ENCODE data around the gene GNAL. TPM values are rescaled to one million over a fixed set of nuclear protein-coding genes. Genes with fewer than 3 reads are reported as not detected.

The GNAL gene
- total RNA-seq, 1 experiment from 2014 or later: 28.4 TPM

DNA sequence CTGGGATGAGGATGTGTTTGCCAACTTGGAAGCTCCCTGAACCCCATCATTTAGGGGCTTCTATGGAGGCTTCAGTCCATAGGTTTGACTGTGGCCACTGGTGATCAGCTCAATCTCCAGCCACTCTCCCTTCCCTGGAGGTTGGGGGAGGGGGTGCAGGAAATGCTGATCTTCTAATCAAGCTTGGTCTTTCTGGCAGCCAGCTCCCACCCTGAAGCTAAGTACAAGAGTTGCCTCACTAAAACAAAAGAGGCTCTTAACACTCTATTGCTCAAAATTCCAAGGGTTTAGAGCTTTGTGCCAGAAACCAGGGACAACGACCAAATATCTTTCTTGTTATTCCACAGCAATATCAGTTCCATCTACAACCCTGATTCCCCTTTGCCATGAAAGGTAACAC lies 238.4 kb downstream of the GNAL start:
- H3K4me3 ChIP-seq (ENCODE audit: low read depth, low read length): no peak overlapping the region
- intact Hi-C loops (cut with micrococcal nuclease; ENCODE audit: unreplicated experiment): no loop called here
- H3K27me3 Mint-ChIP-seq (ENCODE audit: insufficient read depth, unreplicated experiment): no peaks in the 10 kb centered on the region
- H3K4me1 ChIP-seq: peaks cover 31% of the 10 kb centered on the region
- no peaks in the 10 kb centered on the region for H3K36me3 ChIP-seq (ENCODE audit: control insufficient read depth, insufficient read depth, low read length)
- DNase-seq: no peak
- peaks cover 30% of the 10 kb centered on the region for H3K4me1 Mint-ChIP-seq (ENCODE audit: low read depth, unreplicated experiment)
- no peaks in the 10 kb centered on the region for H3K9me3 Mint-ChIP-seq (ENCODE audit: unreplicated experiment)
- TF ChIP-seq, protein P1, sequence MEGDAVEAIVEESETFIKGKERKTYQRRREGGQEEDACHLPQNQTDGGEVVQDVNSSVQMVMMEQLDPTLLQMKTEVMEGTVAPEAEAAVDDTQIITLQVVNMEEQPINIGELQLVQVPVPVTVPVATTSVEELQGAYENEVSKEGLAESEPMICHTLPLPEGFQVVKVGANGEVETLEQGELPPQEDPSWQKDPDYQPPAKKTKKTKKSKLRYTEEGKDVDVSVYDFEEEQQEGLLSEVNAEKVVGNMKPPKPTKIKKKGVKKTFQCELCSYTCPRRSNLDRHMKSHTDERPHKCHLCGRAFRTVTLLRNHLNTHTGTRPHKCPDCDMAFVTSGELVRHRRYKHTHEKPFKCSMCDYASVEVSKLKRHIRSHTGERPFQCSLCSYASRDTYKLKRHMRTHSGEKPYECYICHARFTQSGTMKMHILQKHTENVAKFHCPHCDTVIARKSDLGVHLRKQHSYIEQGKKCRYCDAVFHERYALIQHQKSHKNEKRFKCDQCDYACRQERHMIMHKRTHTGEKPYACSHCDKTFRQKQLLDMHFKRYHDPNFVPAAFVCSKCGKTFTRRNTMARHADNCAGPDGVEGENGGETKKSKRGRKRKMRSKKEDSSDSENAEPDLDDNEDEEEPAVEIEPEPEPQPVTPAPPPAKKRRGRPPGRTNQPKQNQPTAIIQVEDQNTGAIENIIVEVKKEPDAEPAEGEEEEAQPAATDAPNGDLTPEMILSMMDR (IDR thresholded peaks at IDR 0.05; ENCODE audit: insufficient read depth in 1 of 2, low read depth in 1 of 2, low read length in 1 of 2, severe bottlenecking in 1 of 2, unreplicated experiment in 1 of 2): no peak
- BruUV-seq (replicated peaks): no TSS peak
- no peak overlapping the region for H3K27ac Mint-ChIP-seq (ENCODE audit: unreplicated experiment)
- H3K9me3 ChIP-seq: peaks cover 4% of the 10 kb centered on the region; the same call in 1 of the 2 replicates
- H3K36me3 Mint-ChIP-seq (ENCODE audit: insufficient read depth, unreplicated experiment): peaks cover 5% of the 10 kb centered on the region
- no peak overlapping the region for H3K4me3 Mint-ChIP-seq (ENCODE audit: unreplicated experiment)
- CTCF ChIA-PET: no interaction called here
- H3K27me3 ChIP-seq (replicated peaks; ENCODE audit: control insufficient read depth, insufficient read depth, low read length): no peaks in the 10 kb centered on the region
- POLR2A ChIA-PET: interaction anchor here (0.7 kb wide), 1 partner anchor 53 kb away, joined by 4 read pairs; the partner anchor contains the start of gene IMPA2

DNA sequence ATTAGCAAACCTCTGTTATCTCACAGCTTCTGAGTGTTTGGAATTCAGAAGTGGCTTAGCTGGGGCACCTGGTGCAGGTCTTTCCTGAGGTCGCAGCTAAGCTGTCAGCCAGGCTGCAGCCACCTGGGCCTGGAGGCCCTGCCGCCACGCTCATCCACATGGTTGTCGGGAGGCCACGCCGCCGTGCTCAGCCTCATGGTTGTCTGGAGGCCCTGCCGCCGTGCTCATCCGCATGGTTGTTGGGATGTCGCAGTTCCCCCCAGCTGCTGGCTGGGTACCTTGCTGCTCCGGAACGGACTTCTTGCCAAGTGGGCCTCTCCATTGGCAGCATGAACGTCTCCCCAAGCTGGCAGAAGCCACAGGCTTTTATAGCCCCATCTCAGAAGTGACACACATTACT lies 243.3 kb downstream of the GNAL start:
- TF ChIP-seq, protein P1 (IDR thresholded peaks at IDR 0.05; ENCODE audit: insufficient read depth in 1 of 2, low read depth in 1 of 2, low read length in 1 of 2, severe bottlenecking in 1 of 2, unreplicated experiment in 1 of 2): no peak
- intact Hi-C loops (cut with micrococcal nuclease; ENCODE audit: unreplicated experiment): loop anchor here (2.0 kb wide), 1 partner anchor 24 kb away; the partner anchor contains the start of gene MPPE1
- H3K4me1 ChIP-seq: peaks cover 7% of the 10 kb centered on the region
- Mint-ChIP-seq H3K27ac (ENCODE audit: unreplicated experiment) (no peak overlapping the region), H3K9me3 (ENCODE audit: unreplicated experiment) (no peaks in the 10 kb centered on the region), H3K27me3 (ENCODE audit: insufficient read depth, unreplicated experiment) (no peaks in the 10 kb centered on the region), H3K36me3 (ENCODE audit: insufficient read depth, unreplicated experiment) (no peaks in the 10 kb centered on the region), H3K4me3 (ENCODE audit: unreplicated experiment) (no peak overlapping the region), H3K4me1 (ENCODE audit: low read depth, unreplicated experiment) (no peaks in the 10 kb centered on the region)
- POLR2A ChIA-PET: interaction anchor here (1.4 kb wide), 1 partner anchor 48 kb away, joined by 3 read pairs; no protein-coding TSS in a partner anchor
- H3K27me3 ChIP-seq (replicated peaks; ENCODE audit: control insufficient read depth, insufficient read depth, low read length): no peaks in the 10 kb centered on the region
- no peak overlapping the region for H3K4me3 ChIP-seq (ENCODE audit: low read depth, low read length)
- no TSS peak for BruUV-seq (replicated peaks)
- no peaks in the 10 kb centered on the region for H3K36me3 ChIP-seq (ENCODE audit: control insufficient read depth, insufficient read depth, low read length)
- no peaks in the 10 kb centered on the region for H3K9me3 ChIP-seq
- DNase-seq: peak in 1 of 2 experiments; percentile 33
- CTCF ChIA-PET: interaction anchor here (0.6 to 1.7 kb wide), 5 partner anchors 15 to 199 kb away, joined by 3 to 17 read pairs (median 4); no protein-coding TSS in a partner anchor

Small RNA genes within 50 kb of the gene (microRNA-seq; reads per million reads assigned to microRNA genes)
- gene MIR7153: not detected

Other genes with a start within 250 kb of the GNAL start
- not detected in 2 replicates for gene SLC35G4, start 79.7 kb upstream of the GNAL start, total RNA-seq (2022)
- gene CHMP1B, start 162.1 kb downstream of the GNAL start, total RNA-seq (2022): 45.2 and 56.5 TPM in 2 replicates
- gene MPPE1, start 219.1 kb downstream of the GNAL start, total RNA-seq (2022): 47.4 and 52.6 TPM in 2 replicates

Data from Caco-2 (cell line).